Karpas-422 (cell line): ENCODE data around the gene BBS10. TPM values are rescaled to one million over a fixed set of nuclear protein-coding genes. Genes with fewer than 3 reads are reported as not detected.
"Not testable (repeated sequence)": the region's sequence is repeated elsewhere in the genome, so short reads cannot be mapped to it uniquely, and the experiment has no call there.

ENCODE experiments used
- DNase-seq: peaks from one replicate; pipeline ENCODE4 v3.0.0-alpha.2; 2015
- H2AFZ ChIP-seq: fragments of 200-600 bp; sonication (generic); 2 replicates; pipeline ENCODE4 v1.6.1; 2014; ENCODE audit warnings: antibody characterized with exemption, low read length, mixed read lengths
- H3K27ac ChIP-seq: fragments of 200-600 bp; sonication (generic); 2 replicates; pipeline ENCODE4 v1.5.1; 2014; ENCODE audit warnings: mild to moderate bottlenecking, low read length, moderate library complexity
- H3K27me3 ChIP-seq: fragments of 200-600 bp; sonication (generic); 2 replicates; pipeline ENCODE4 v1.6.1; 2014; ENCODE audit warnings: low read length, mixed read lengths
- H3K36me3 ChIP-seq: fragments of 200-600 bp; sonication (generic); 2 replicates; pipeline ENCODE4 v1.6.1; 2014; ENCODE audit warnings: low read length, mixed read lengths; ENCODE audit not compliant: insufficient read depth
- H3K4me1 ChIP-seq: fragments of 200-600 bp; sonication (generic); 2 replicates; pipeline ENCODE4 v1.6.1; 2014; ENCODE audit warnings: mild to moderate bottlenecking, low read length, mixed read lengths
- H3K4me2 ChIP-seq: fragments of 200-600 bp; sonication (generic); 2 replicates; pipeline ENCODE4 v1.6.1; 2014; ENCODE audit warnings: low read length, low read depth, mild to moderate bottlenecking; ENCODE audit not compliant: poor library complexity, severe bottlenecking
- H3K4me3 ChIP-seq: fragments of 200-600 bp; sonication (generic); 2 replicates; pipeline ENCODE4 v1.5.1; 2014; ENCODE audit warnings: mild to moderate bottlenecking, antibody characterized with exemption, low read length, mixed read lengths
- H3K79me2 ChIP-seq: fragments of 200-600 bp; sonication (generic); 2 replicates; pipeline ENCODE4 v1.6.1; 2014; ENCODE audit warnings: mild to moderate bottlenecking, low read length, mixed read lengths
- H3K9ac ChIP-seq: fragments of 200-600 bp; sonication (generic); 2 replicates; pipeline ENCODE4 v1.6.0; 2014; ENCODE audit warnings: low read length
- H3K9me2 ChIP-seq: fragments of 200-600 bp; sonication (generic), shearing (Covaris generic); replicated peaks from 2 replicates; pipeline ENCODE4 v1.6.0; 2014; ENCODE audit warnings: mild to moderate bottlenecking, low read length, moderate library complexity; ENCODE audit not compliant: insufficient read depth
- H3K9me3 ChIP-seq: fragments of 300-700, 200-600 bp; sonication (generic); 2 replicates; pipeline ENCODE4 v1.6.1; 2014; ENCODE audit warnings: low read length, mixed read lengths
- H4K20me1 ChIP-seq: fragments of 200-600 bp; sonication (generic); 2 replicates; pipeline ENCODE4 v1.6.1; 2014; ENCODE audit warnings: mild to moderate bottlenecking, antibody characterized with exemption, low read length, low read depth; ENCODE audit not compliant: insufficient read depth
- total RNA-seq: library from RNA; depleted of rRNA; stranded (reverse); fragments of >200 nt; shearing (Covaris generic); gene quantifications from 2 replicates; pipeline ENCODE4 v1.2.3, GENCODE V29; 2014; ENCODE audit warnings: low replicate concordance

The BBS10 gene
- total RNA-seq, 1 experiment from 2014 or later: 22.1 TPM

DNA sequence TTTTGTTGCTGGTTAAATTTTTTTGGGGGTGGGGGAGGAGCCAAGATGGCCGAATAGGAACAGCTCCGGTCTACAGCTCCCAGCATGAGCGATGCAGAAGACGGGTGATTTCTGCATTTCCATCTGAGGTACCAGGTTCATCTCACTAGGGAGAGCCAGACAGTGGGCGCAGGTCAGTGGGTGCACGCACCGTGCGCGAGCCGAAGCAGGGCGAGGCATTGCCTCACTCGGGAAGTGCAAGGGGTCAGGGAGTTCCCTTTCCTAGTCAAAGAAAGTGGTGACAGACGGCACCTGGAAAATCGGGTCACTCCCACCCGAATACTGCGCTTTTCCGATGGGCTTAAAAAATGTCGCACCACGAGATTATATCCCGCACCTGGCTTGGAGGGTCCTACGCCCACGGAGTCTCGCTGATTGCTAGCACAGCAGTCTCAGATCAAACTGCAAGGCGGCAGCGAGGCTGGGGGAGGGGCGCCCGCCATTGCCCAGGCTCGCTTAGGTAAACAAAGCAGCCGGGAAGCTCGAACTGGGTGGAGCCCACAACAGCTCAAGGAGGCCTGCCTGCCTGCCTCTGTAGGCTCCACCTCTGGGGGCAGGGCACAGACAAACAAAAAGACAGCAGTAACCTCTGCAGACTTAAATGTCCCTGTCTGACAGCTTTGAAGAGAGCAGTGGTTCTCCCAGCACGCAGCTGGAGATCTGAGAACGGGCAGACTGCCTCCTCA lies 28.5 kb downstream of the BBS10 start:
- H3K9me3 ChIP-seq, H3K9ac ChIP-seq, H3K4me1 ChIP-seq, H3K36me3 ChIP-seq, H3K27me3 ChIP-seq, H2AFZ ChIP-seq, DNase-seq, H4K20me1 ChIP-seq, H3K4me2 ChIP-seq, H3K27ac ChIP-seq, H3K79me2 ChIP-seq, H3K4me3 ChIP-seq, H3K9me2 ChIP-seq: not testable (repeated sequence)

DNA sequence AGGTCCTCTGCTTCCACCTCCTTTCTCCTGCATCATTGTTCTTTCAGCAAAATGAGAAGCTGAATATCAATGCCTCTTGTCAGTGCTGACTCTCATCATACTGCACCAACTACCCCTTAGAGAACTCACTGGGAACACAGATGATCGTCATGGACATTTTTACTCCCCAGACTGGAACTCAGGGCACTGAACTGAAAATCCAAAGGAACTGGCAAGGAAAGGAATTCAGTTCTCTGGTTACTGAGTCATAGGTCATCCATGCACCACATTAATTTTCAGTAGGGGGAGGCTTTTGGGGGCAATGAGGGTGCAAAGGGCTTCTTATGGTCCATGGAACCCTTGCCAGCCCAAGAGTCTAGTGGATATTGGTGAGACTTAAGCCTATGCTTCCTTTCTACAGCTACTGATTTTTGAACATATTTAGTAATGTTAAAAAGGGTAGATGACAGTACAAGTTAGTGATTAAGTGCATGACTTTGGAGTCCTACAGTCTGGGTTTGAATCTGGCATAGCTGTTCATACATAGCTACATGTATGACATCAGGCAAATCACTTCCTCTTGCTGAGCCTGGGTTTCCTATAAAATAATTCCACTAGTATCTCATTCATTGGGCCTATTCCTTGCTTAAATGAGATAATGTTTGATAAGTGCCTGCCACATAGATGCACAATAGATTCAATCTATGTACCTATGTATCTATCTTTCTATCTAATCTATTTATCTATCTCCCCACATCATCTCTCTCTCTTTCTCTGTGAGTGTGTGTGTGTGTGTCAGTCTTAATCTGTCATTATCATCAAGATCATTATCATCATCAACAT lies 29.2 kb downstream of the BBS10 start:
- peaks cover 6% of the 10 kb centered on the region for H3K4me1 ChIP-seq
- no peak overlapping the region for H3K9ac ChIP-seq
- H3K27me3 ChIP-seq: no peaks in the 10 kb centered on the region
- H3K9me3 ChIP-seq: no peaks in the 10 kb centered on the region
- H3K79me2 ChIP-seq: no peaks in the 10 kb centered on the region
- no peaks in the 10 kb centered on the region for H3K36me3 ChIP-seq
- no peak overlapping the region for H2AFZ ChIP-seq
- H3K4me3 ChIP-seq: no peak overlapping the region
- no peak overlapping the region for H3K27ac ChIP-seq
- no peak overlapping the region for H3K4me2 ChIP-seq
- H3K9me2 ChIP-seq: no peaks in the 10 kb centered on the region
- H4K20me1 ChIP-seq: no peaks in the 10 kb centered on the region
- DNase-seq: no peak

DNA sequence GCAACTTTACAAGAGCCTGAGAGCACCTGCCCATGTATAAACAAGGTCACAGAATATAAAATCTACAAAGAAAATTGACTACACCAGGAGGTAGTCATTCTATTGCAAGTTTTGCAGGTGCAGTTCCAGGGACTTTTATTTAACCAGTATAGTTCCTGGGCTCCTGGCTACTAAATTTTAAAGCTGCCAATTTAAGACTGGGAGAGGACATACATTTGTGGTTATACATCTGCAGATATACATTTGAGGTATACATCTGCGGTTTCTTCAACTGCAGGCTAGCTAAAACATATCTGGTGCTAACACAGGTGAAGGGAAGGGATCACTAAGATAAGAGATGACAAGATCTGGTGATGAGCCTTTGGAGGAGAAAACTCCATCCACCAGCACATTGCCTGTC lies 30.2 kb downstream of the BBS10 start:
- no peak overlapping the region for H3K27ac ChIP-seq
- no peak overlapping the region for H2AFZ ChIP-seq
- no peaks in the 10 kb centered on the region for H4K20me1 ChIP-seq
- H3K4me3 ChIP-seq: no peak overlapping the region
- no peaks in the 10 kb centered on the region for H3K27me3 ChIP-seq
- no peak overlapping the region for H3K9ac ChIP-seq
- no peaks in the 10 kb centered on the region for H3K36me3 ChIP-seq
- H3K9me2 ChIP-seq: no peaks in the 10 kb centered on the region
- no peaks in the 10 kb centered on the region for H3K79me2 ChIP-seq
- no peaks in the 10 kb centered on the region for H3K9me3 ChIP-seq
- no peak overlapping the region for H3K4me2 ChIP-seq
- H3K4me1 ChIP-seq: peaks cover 6% of the 10 kb centered on the region
- DNase-seq: no peak

- no peaks in the 10 kb centered on the region for H3K27me3 ChIP-seq
- no peak overlapping the region for H2AFZ ChIP-seq
- peaks cover 6% of the 10 kb centered on the region for H3K4me1 ChIP-seq
- no peak overlapping the region for H3K9ac ChIP-seq
- H3K9me2 ChIP-seq: no peaks in the 10 kb centered on the region
- DNase-seq: no peak
- no peak overlapping the region for H3K27ac ChIP-seq
- H3K4me2 ChIP-seq: no peak overlapping the region
- H4K20me1 ChIP-seq: no peaks in the 10 kb centered on the region
- H3K79me2 ChIP-seq: no peaks in the 10 kb centered on the region
- no peaks in the 10 kb centered on the region for H3K9me3 ChIP-seq
- no peaks in the 10 kb centered on the region for H3K36me3 ChIP-seq
- H3K4me3 ChIP-seq: no peak overlapping the region
These were observed 31.7 kb downstream of the BBS10 start for GRCh38 chr12:76316468-76316867.

DNA sequence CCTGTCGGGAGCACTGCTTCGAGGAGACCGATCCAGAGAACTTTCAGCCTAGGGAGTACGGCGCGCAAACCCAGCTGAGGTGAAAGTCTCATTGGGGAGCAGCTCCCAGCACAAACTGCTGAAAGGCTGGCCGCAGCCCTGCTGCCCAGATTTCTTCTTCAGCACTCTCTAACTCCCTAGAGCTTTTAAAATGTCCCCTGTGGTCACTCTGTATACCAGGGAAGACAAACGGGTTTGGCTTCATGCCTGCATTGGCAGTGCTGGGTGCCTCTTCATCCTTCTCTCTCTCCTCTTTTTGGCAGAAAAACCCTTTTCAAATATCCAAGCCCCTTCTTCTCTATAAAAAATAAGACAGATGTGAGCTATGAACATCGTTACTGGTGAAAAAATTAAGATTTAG lies 34.9 kb downstream of the BBS10 start:
- Histone ChIP-seq H3K79me2 (no peaks in the 10 kb centered on the region), H3K27me3 (no peaks in the 10 kb centered on the region), H3K9me3 (no peaks in the 10 kb centered on the region), H4K20me1 (no peaks in the 10 kb centered on the region), H2AFZ (no peak overlapping the region), H3K36me3 (no peaks in the 10 kb centered on the region), H3K9ac (no peak overlapping the region), H3K9me2 (no peaks in the 10 kb centered on the region), H3K4me3 (no peak overlapping the region), H3K27ac (no peak overlapping the region), H3K4me1 (peaks cover 6% of the 10 kb centered on the region), H3K4me2 (no peak overlapping the region)
- DNase-seq: no peak

GRCh38 chr12:76312315-76312714 lies 35.9 kb downstream of the BBS10 start:
- H2AFZ ChIP-seq: no peak overlapping the region
- no peaks in the 10 kb centered on the region for H3K27me3 ChIP-seq
- H3K27ac ChIP-seq: no peak overlapping the region
- H3K36me3 ChIP-seq: no peaks in the 10 kb centered on the region
- H3K9ac ChIP-seq: no peak overlapping the region
- H4K20me1 ChIP-seq: no peaks in the 10 kb centered on the region
- H3K9me3 ChIP-seq: no peaks in the 10 kb centered on the region
- H3K4me3 ChIP-seq: no peak overlapping the region
- peaks cover 6% of the 10 kb centered on the region for H3K4me1 ChIP-seq
- H3K9me2 ChIP-seq: no peaks in the 10 kb centered on the region
- H3K4me2 ChIP-seq: no peak overlapping the region
- H3K79me2 ChIP-seq: no peaks in the 10 kb centered on the region
- DNase-seq: no peak

GRCh38 chr12:76311796-76312195 lies 36.4 kb downstream of the BBS10 start:
- Histone ChIP-seq H3K27me3 (no peaks in the 10 kb centered on the region), H3K27ac (no peak overlapping the region), H2AFZ (no peak overlapping the region), H3K4me1 (peaks cover 6% of the 10 kb centered on the region), H4K20me1 (no peaks in the 10 kb centered on the region), H3K9ac (no peak overlapping the region), H3K79me2 (no peaks in the 10 kb centered on the region), H3K9me3 (no peaks in the 10 kb centered on the region), H3K9me2 (no peaks in the 10 kb centered on the region), H3K36me3 (no peaks in the 10 kb centered on the region), H3K4me3 (no peak overlapping the region), H3K4me2 (no peak overlapping the region)
- DNase-seq: no peak

GRCh38 chr12:76310110-76310509 lies 38.1 kb downstream of the BBS10 start:
- no peak overlapping the region for H3K4me3 ChIP-seq
- no peaks in the 10 kb centered on the region for H3K9me3 ChIP-seq
- no peak overlapping the region for H3K27ac ChIP-seq
- DNase-seq: no peak
- peaks cover 5% of the 10 kb centered on the region for H3K4me1 ChIP-seq
- no peaks in the 10 kb centered on the region for H3K27me3 ChIP-seq
- no peaks in the 10 kb centered on the region for H3K9me2 ChIP-seq
- no peaks in the 10 kb centered on the region for H3K36me3 ChIP-seq
- H3K4me2 ChIP-seq: no peak overlapping the region
- H3K79me2 ChIP-seq: no peaks in the 10 kb centered on the region
- H3K9ac ChIP-seq: no peak overlapping the region
- H4K20me1 ChIP-seq: no peaks in the 10 kb centered on the region
- H2AFZ ChIP-seq: no peak overlapping the region
